ENCODE measurements around the gene CES2. TPM values are rescaled to one million over a fixed set of nuclear protein-coding genes. Genes with fewer than 3 reads are reported as not detected.
"Not testable (repeated sequence)": the region's sequence is repeated elsewhere in the genome, so short reads cannot be mapped to it uniquely, and the experiment has no call there.

The CES2 gene
- total and polyA plus RNA-seq, 4 donors = 22.9 to 50.2 (median 41.8) TPM

GRCh38 chr16:66955363-66956153 is 20.2 kb downstream of the CES2 start:
- not testable (repeated sequence) for H3K4me1 ChIP-seq (ENCODE audit: control insufficient read depth, insufficient read depth, low read length); H3K27ac ChIP-seq (ENCODE audit: low read depth, low read length); DNase-seq (ENCODE audit: low read depth in 4 of 6, low spot score in 6 of 6); H3K9me3 ChIP-seq (ENCODE audit: control insufficient read depth, insufficient read depth, low read length); H3K36me3 ChIP-seq (ENCODE audit: control insufficient read depth, insufficient read depth, low read length); H3K4me3 ChIP-seq (ENCODE audit: low read depth, low read length)
- H3K27me3 ChIP-seq (ENCODE audit: control insufficient read depth, insufficient read depth, low read length) = peaks cover 15% of the 10 kb centered on the region
- WGBS (ENCODE audit: insufficient coverage) = 40% methylated on average over 4 of the region's 17 CpGs

GRCh38 chr16:66956154-66956457 is 20.8 kb downstream of the CES2 start:
- H3K4me3 ChIP-seq (ENCODE audit: low read depth, low read length); DNase-seq (ENCODE audit: low read depth in 4 of 6, low spot score in 6 of 6); H3K36me3 ChIP-seq (ENCODE audit: control insufficient read depth, insufficient read depth, low read length); H3K9me3 ChIP-seq (ENCODE audit: control insufficient read depth, insufficient read depth, low read length); H3K4me1 ChIP-seq (ENCODE audit: control insufficient read depth, insufficient read depth, low read length); H3K27ac ChIP-seq (ENCODE audit: low read depth, low read length): not testable (repeated sequence)
- WGBS (ENCODE audit: insufficient coverage) = no CpG with 5 or more reads among the region's 1 CpG
- peaks cover 11% of the 10 kb centered on the region for H3K27me3 ChIP-seq (ENCODE audit: control insufficient read depth, insufficient read depth, low read length)

- H3K9me3 ChIP-seq (ENCODE audit: control insufficient read depth, insufficient read depth, low read length) = no peaks in the 10 kb centered on the region
- DNase-seq (ENCODE audit: low read depth in 4 of 6, low spot score in 6 of 6) = no peak
- H3K27me3 ChIP-seq (ENCODE audit: control insufficient read depth, insufficient read depth, low read length) = no peaks in the 10 kb centered on the region
- H3K4me3 ChIP-seq (ENCODE audit: low read depth, low read length) = no peak overlapping the region
- WGBS (ENCODE audit: insufficient coverage) = 83% methylated on average over 7 of the region's 7 CpGs
- H3K4me1 ChIP-seq (ENCODE audit: control insufficient read depth, insufficient read depth, low read length) = peaks cover 12% of the 10 kb centered on the region
- no peak overlapping the region for H3K27ac ChIP-seq (ENCODE audit: low read depth, low read length)
- H3K36me3 ChIP-seq (ENCODE audit: control insufficient read depth, insufficient read depth, low read length) = no peaks in the 10 kb centered on the region
These were observed 23.8 kb downstream of the CES2 start for GRCh38 chr16:66958857-66959703.

- Histone ChIP-seq H3K4me1 (ENCODE audit: control insufficient read depth, insufficient read depth, low read length) (peaks cover 12% of the 10 kb centered on the region), H3K27ac (ENCODE audit: low read depth, low read length) (no peak overlapping the region), H3K9me3 (ENCODE audit: control insufficient read depth, insufficient read depth, low read length) (no peaks in the 10 kb centered on the region), H3K4me3 (ENCODE audit: low read depth, low read length) (no peak overlapping the region), H3K36me3 (ENCODE audit: control insufficient read depth, insufficient read depth, low read length) (no peaks in the 10 kb centered on the region), H3K27me3 (ENCODE audit: control insufficient read depth, insufficient read depth, low read length) (no peaks in the 10 kb centered on the region)
- peak in 2 of 6 donors; percentile 73 to 96 for DNase-seq (ENCODE audit: low read depth in 4 of 6, low spot score in 6 of 6)
- WGBS (ENCODE audit: insufficient coverage) = 65% methylated on average over 5 of the region's 5 CpGs
These were observed 24.4 kb downstream of the CES2 start for GRCh38 chr16:66959704-66960161.

GRCh38 chr16:66960270-66960669 is 25.0 kb downstream of the CES2 start:
- H3K9me3 ChIP-seq (ENCODE audit: control insufficient read depth, insufficient read depth, low read length) = no peaks in the 10 kb centered on the region
- WGBS (ENCODE audit: insufficient coverage) = 81% methylated on average over 1 of the region's 1 CpG
- no peak overlapping the region for H3K27ac ChIP-seq (ENCODE audit: low read depth, low read length)

GRCh38 chr16:66961065-66961744 is 25.9 kb downstream of the CES2 start, which contains the start of gene CES3:
TSS of gene CES3 (plus strand) at chr16:66961266. CDS start at chr16:66961308, 42 bp downstream.
- H3K27ac ChIP-seq (ENCODE audit: low read depth, low read length) = no peak within 1 kb of the TSS
- WGBS (ENCODE audit: insufficient coverage) = 31% methylated on average over 7 of the region's 16 CpGs
- no peaks in the 10 kb centered on the region for H3K9me3 ChIP-seq (ENCODE audit: control insufficient read depth, insufficient read depth, low read length)
- H3K36me3 ChIP-seq (ENCODE audit: control insufficient read depth, insufficient read depth, low read length) = no peaks in the 10 kb centered on the region
- DNase-seq (ENCODE audit: low read depth in 4 of 6, low spot score in 6 of 6) = peak in 2 of 6 donors; percentile 50 to 62
- H3K4me3 ChIP-seq (ENCODE audit: low read depth, low read length) = no peak within 1 kb of the TSS
- no peaks in the 10 kb centered on the region for H3K27me3 ChIP-seq (ENCODE audit: control insufficient read depth, insufficient read depth, low read length)
- peaks cover 12% of the 10 kb centered on the region for H3K4me1 ChIP-seq (ENCODE audit: control insufficient read depth, insufficient read depth, low read length)

More at GRCh38 chr16:66960270-66960669, 25.0 kb downstream of the CES2 start:
- peaks cover 12% of the 10 kb centered on the region for H3K4me1 ChIP-seq (ENCODE audit: control insufficient read depth, insufficient read depth, low read length)
- no peak for DNase-seq (ENCODE audit: low read depth in 4 of 6, low spot score in 6 of 6)
- H3K36me3 ChIP-seq (ENCODE audit: control insufficient read depth, insufficient read depth, low read length) = no peaks in the 10 kb centered on the region
- H3K4me3 ChIP-seq (ENCODE audit: low read depth, low read length) = no peak overlapping the region
- no peaks in the 10 kb centered on the region for H3K27me3 ChIP-seq (ENCODE audit: control insufficient read depth, insufficient read depth, low read length)

GRCh38 chr16:66961914-66962313 is 26.6 kb downstream of the CES2 start:
- no peaks in the 10 kb centered on the region for H3K36me3 ChIP-seq (ENCODE audit: control insufficient read depth, insufficient read depth, low read length)
- WGBS (ENCODE audit: insufficient coverage) = 54% methylated on average over 4 of the region's 5 CpGs
- H3K4me1 ChIP-seq (ENCODE audit: control insufficient read depth, insufficient read depth, low read length) = peaks cover 12% of the 10 kb centered on the region
- H3K9me3 ChIP-seq (ENCODE audit: control insufficient read depth, insufficient read depth, low read length) = no peaks in the 10 kb centered on the region
- no peak for DNase-seq (ENCODE audit: low read depth in 4 of 6, low spot score in 6 of 6)
- H3K27me3 ChIP-seq (ENCODE audit: control insufficient read depth, insufficient read depth, low read length) = no peaks in the 10 kb centered on the region
- no peak overlapping the region for H3K4me3 ChIP-seq (ENCODE audit: low read depth, low read length)
- no peak overlapping the region for H3K27ac ChIP-seq (ENCODE audit: low read depth, low read length)

GRCh38 chr16:66964049-66964448 is 28.7 kb downstream of the CES2 start:
- Histone ChIP-seq H3K27ac (ENCODE audit: low read depth, low read length) (no peak overlapping the region), H3K27me3 (ENCODE audit: control insufficient read depth, insufficient read depth, low read length) (no peaks in the 10 kb centered on the region), H3K4me1 (ENCODE audit: control insufficient read depth, insufficient read depth, low read length) (peaks cover 12% of the 10 kb centered on the region), H3K36me3 (ENCODE audit: control insufficient read depth, insufficient read depth, low read length) (no peaks in the 10 kb centered on the region), H3K4me3 (ENCODE audit: low read depth, low read length) (no peak overlapping the region), H3K9me3 (ENCODE audit: control insufficient read depth, insufficient read depth, low read length) (no peaks in the 10 kb centered on the region)
- DNase-seq (ENCODE audit: low read depth in 4 of 6, low spot score in 6 of 6) = no peak
- WGBS (ENCODE audit: insufficient coverage) = 78% methylated on average over 6 of the region's 6 CpGs

GRCh38 chr16:66968847-66969246 is 33.5 kb downstream of the CES2 start:
- no peaks in the 10 kb centered on the region for H3K9me3 ChIP-seq (ENCODE audit: control insufficient read depth, insufficient read depth, low read length)
- no peak for DNase-seq (ENCODE audit: low read depth in 4 of 6, low spot score in 6 of 6)
- H3K4me1 ChIP-seq (ENCODE audit: control insufficient read depth, insufficient read depth, low read length) = no peaks in the 10 kb centered on the region
- no peak overlapping the region for H3K27ac ChIP-seq (ENCODE audit: low read depth, low read length)
- no peaks in the 10 kb centered on the region for H3K27me3 ChIP-seq (ENCODE audit: control insufficient read depth, insufficient read depth, low read length)
- no peaks in the 10 kb centered on the region for H3K36me3 ChIP-seq (ENCODE audit: control insufficient read depth, insufficient read depth, low read length)
- 97% methylated on average over 4 of the region's 5 CpGs for WGBS (ENCODE audit: insufficient coverage)
- no peak overlapping the region for H3K4me3 ChIP-seq (ENCODE audit: low read depth, low read length)
